GM23338 (cell line): ENCODE data around the gene PKP3.

ENCODE experiments used
- CREB1 ChIP-seq: fragments of 250-450 bp; sonication (Bioruptor Pico); IDR thresholded peaks from 2 replicates; pipeline ENCODE4 v1.5.0; 2020; ENCODE audit warnings: low read depth, mild to moderate bottlenecking, moderate library complexity
- ETS1 ChIP-seq: IDR thresholded peaks from 2 replicates; pipeline ENCODE4 v1.6.1; 2016; ENCODE audit warnings: antibody characterized with exemption
- EZH2 ChIP-seq: fragments of 200-600 bp; sonication (generic); IDR thresholded peaks from one replicate; pipeline ENCODE4 v1.8.0; 2017; ENCODE audit warnings: antibody characterized with exemption, mild to moderate bottlenecking, low read depth; ENCODE audit not compliant: unreplicated experiment
- EZH2phosphoT487 ChIP-seq: fragments of 200-600 bp; sonication (generic); IDR thresholded peaks from one replicate; pipeline ENCODE4 v1.8.1; 2018; ENCODE audit warnings: antibody characterized with exemption; ENCODE audit not compliant: unreplicated experiment
- JUNB ChIP-seq: IDR thresholded peaks from one replicate; pipeline ENCODE4 v1.6.1; 2016; ENCODE audit warnings: antibody characterized with exemption; ENCODE audit not compliant: unreplicated experiment
- NANOG ChIP-seq: IDR thresholded peaks from 2 replicates; pipeline ENCODE4 v1.6.1; 2016; ENCODE audit warnings: antibody characterized with exemption, borderline replicate concordance
- POLR2AphosphoS5 ChIP-seq: IDR thresholded peaks from 2 replicates; pipeline ENCODE4 v1.6.1; 2016; ENCODE audit warnings: antibody characterized with exemption, low read depth
- REST ChIP-seq: IDR thresholded peaks from one replicate; pipeline ENCODE4 v1.6.1; 2018; ENCODE audit warnings: antibody characterized with exemption; ENCODE audit not compliant: unreplicated experiment
- STAT1 ChIP-seq: IDR thresholded peaks from one replicate; pipeline ENCODE4 v1.6.1; 2016; ENCODE audit warnings: antibody characterized with exemption; ENCODE audit not compliant: unreplicated experiment
- ZNF114 ChIP-seq: fragments of 250-450 bp; sonication (Bioruptor Pico); IDR thresholded peaks from 2 replicates; pipeline ENCODE4 v1.5.0; 2020; ENCODE audit warnings: mild to moderate bottlenecking, moderate library complexity
- ZNF331 ChIP-seq: fragments of 250-450 bp; sonication (Bioruptor Pico); IDR thresholded peaks from 2 replicates; pipeline ENCODE4 v1.5.0; 2020; ENCODE audit warnings: low read depth, mild to moderate bottlenecking, moderate library complexity
- TF ChIP-seq, protein P1 (sequence below), 2 experiments: fragments of 200-600 bp in 1 of 2; sonication (generic) in 1 of 2; conservative IDR thresholded peaks; 2 replicates each; pipeline versions ENCODE4 v1.5.1 to v1.6.1; 2016 to 2017; ENCODE audit warnings: antibody characterized with exemption in 2 of 2, low read depth in 2 of 2, mild to moderate bottlenecking in 2 of 2, moderate library complexity in 1 of 2

- TF ChIP-seq EZH2: no peak
- TF ChIP-seq, protein P1, sequence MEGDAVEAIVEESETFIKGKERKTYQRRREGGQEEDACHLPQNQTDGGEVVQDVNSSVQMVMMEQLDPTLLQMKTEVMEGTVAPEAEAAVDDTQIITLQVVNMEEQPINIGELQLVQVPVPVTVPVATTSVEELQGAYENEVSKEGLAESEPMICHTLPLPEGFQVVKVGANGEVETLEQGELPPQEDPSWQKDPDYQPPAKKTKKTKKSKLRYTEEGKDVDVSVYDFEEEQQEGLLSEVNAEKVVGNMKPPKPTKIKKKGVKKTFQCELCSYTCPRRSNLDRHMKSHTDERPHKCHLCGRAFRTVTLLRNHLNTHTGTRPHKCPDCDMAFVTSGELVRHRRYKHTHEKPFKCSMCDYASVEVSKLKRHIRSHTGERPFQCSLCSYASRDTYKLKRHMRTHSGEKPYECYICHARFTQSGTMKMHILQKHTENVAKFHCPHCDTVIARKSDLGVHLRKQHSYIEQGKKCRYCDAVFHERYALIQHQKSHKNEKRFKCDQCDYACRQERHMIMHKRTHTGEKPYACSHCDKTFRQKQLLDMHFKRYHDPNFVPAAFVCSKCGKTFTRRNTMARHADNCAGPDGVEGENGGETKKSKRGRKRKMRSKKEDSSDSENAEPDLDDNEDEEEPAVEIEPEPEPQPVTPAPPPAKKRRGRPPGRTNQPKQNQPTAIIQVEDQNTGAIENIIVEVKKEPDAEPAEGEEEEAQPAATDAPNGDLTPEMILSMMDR (conservative IDR thresholded peaks at IDR 0.05; ENCODE audit: low read depth in 2 of 2): no peak
- no peak for TF ChIP-seq EZH2phosphoT487
- no peak for TF ChIP-seq POLR2AphosphoS5
- TF ChIP-seq JUNB: no peak
- TF ChIP-seq ETS1: no peak
- TF ChIP-seq REST: no peak
- no peak for TF ChIP-seq NANOG
- TF ChIP-seq CREB1 (CRISPR knock-in tag): no peak
- no peak for TF ChIP-seq ZNF114 (CRISPR knock-in tag)
- TF ChIP-seq STAT1: no peak
- no peak for TF ChIP-seq ZNF331 (CRISPR knock-in tag)
These were observed 28.2 kb upstream of the PKP3 start for GRCh38 chr11:365831-366230.
